ENCODE measurements around the gene DBN1. TPM values are rescaled to one million over a fixed set of nuclear protein-coding genes. Genes with fewer than 3 reads are reported as not detected.

DBN1 gene
- total RNA-seq, 6 experiments from 2014 or later: 346 to 394 (median 358) TPM

DNA sequence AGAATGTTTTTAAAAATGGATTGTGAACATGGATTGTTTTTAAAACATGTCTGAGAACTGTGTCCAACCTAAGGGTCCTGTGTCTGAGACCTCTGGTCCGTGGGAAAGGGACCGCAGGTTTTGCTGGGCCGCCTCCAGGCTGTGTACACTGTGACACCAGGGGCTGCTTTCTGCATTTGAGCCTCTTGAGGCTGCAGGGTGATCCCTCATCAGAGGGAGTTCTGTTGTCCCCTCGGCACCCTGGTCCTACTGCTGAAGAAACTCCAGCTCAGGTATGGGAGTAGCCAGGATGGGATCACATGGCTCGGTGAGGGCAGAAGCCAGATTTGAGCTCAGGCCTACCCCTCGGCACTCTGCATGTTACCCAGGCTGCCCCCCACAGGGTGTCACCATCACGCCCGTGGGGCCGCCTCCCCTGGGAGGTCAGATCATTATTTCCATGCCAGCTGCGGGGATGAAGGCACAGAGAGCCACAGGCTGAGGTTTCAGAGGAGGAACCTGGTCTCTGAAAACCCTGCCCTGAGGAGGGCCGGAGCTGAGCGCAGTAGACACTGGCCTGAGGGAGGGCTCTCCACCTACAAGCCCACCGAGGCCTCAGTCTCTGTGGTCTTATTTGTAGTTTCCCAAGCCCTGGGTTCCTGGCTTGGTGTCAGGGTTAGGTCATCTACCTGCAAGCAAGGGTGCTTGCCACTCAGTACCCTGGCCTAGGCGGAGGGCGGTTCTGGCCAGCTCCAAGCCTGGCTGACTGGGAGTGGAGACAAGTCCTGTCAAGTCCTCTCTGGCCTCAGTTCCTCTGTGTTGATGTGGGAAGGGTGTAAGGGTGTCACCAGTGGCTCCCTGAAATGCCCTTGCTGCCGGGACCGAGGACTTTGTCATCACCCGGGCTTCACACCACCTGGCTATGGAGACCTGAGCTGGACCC, 24.0 kb downstream of the DBN1 start:
- no peak for DNase-seq
- Mint-ChIP-seq H3K4me3 (no peak overlapping the region), H3K27me3 (ENCODE audit: insufficient read depth) (peaks cover 11% of the 10 kb centered on the region), H3K9me3 (no peaks in the 10 kb centered on the region; the same call in 1 of the 2 replicates), H3K36me3 (ENCODE audit: low read depth) (no peaks in the 10 kb centered on the region), H3K4me1 (ENCODE audit: low read depth) (peaks cover 24% of the 10 kb centered on the region), H3K27ac (no peak overlapping the region)
- TF ChIP-seq CTCF (IDR thresholded peaks at IDR 0.05): no peak

DNA sequence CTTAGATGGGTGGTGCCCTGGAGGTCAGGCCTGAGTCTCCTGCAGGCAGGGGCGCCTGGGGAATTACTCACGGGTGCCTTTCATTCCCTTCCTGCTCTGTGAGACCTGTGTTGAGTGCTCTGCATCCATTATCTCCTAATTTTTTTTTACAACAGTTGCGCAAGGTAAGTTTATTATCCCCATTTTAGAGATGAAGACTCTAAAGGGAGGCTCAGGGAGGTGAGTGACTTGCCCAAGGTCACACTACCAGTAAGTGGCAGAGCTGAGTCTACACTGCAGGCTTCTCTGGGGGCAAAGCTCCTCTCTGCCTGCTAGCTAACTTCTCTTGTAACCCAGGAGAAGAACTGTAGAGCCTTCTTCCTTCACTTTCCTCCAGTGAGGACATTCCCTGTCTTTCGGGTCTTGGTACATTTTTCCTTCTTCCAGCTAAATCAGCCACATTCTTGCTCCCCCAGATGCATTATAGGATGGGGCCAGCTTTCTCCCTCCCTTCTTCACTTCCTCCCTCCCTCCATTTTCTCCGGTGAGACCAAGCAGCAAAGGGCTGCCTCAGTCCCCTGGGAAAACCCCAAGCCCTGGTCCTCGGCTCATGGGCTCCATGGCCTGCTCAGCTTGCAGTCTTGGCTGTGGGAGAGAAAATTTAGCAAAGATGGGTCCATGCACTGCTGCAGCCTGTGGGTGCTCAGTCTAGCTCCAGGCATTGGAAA, 25.0 kb downstream of the DBN1 start:
- no peak for TF ChIP-seq CTCF (IDR thresholded peaks at IDR 0.05)
- no peak for DNase-seq
- H3K4me1 Mint-ChIP-seq (ENCODE audit: low read depth): peaks cover 24% of the 10 kb centered on the region
- H3K36me3 Mint-ChIP-seq (ENCODE audit: low read depth): no peaks in the 10 kb centered on the region
- H3K4me3 Mint-ChIP-seq: peak overlapping the region; percentile 77
- no peaks in the 10 kb centered on the region; the same call in 1 of the 2 replicates for H3K9me3 Mint-ChIP-seq
- H3K27ac Mint-ChIP-seq: peak overlapping the region; percentile 73
- peaks cover 11% of the 10 kb centered on the region for H3K27me3 Mint-ChIP-seq (ENCODE audit: insufficient read depth)

GRCh38 chr5:177447611-177448243, 25.7 kb downstream of the DBN1 start:
- Mint-ChIP-seq H3K4me3 (peak overlapping the region; percentile 77), H3K36me3 (ENCODE audit: low read depth) (no peaks in the 10 kb centered on the region), H3K4me1 (ENCODE audit: low read depth) (peaks cover 24% of the 10 kb centered on the region), H3K27me3 (ENCODE audit: insufficient read depth) (peaks cover 6% of the 10 kb centered on the region), H3K27ac (peak overlapping the region; percentile 73), H3K9me3 (no peaks in the 10 kb centered on the region)
- DNase-seq: peak; percentile 75
- no peak for TF ChIP-seq CTCF (IDR thresholded peaks at IDR 0.05)

DNA sequence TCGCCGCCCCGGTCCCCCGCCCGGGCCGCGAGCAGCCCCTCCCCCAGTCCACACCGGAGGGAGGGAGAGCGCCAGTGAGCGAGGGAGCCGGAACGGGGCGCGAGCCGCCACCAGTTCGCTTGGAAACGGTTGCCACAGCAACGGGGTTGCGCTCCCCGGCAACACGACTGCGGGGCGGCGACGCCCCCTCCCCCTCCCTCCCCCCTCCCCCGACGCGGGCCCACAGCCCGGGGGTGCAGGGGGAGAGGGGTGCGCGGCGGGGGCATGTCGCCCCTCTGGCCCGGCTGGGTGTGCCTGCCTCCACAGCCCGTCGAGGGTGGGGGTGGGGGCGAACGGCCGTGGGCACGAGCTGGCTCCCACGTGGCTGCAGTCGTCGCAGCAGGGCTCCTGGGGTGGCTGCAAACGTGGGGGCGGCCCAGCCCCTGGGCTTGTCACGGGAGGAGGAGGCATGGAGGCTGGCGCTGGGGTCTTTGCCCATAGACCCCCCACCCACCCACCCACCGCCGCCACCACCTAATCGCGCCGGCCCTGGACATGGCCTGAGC, 26.3 kb downstream of the DBN1 start:
- Mint-ChIP-seq H3K27ac (peak overlapping the region; percentile 73), H3K9me3 (no peaks in the 10 kb centered on the region), H3K27me3 (ENCODE audit: insufficient read depth) (peaks cover 6% of the 10 kb centered on the region), H3K4me1 (ENCODE audit: low read depth) (peaks cover 24% of the 10 kb centered on the region), H3K36me3 (ENCODE audit: low read depth) (no peaks in the 10 kb centered on the region), H3K4me3 (peak overlapping the region; percentile 77)
- DNase-seq: no peak
- no peak for TF ChIP-seq CTCF (IDR thresholded peaks at IDR 0.05)

Measured in HFFc6 (cell line).